K562 (cell line): ENCODE measurements around the gene LGALS14.
"Not testable (repeated sequence)": the region's sequence is repeated elsewhere in the genome, so short reads cannot be mapped to it uniquely, and the experiment has no call there.

Experiments used
- CREB1 ChIP-seq, 2 experiments: sonication (generic) in 1 of 2; formaldehyde crosslinking in 1 of 2; IDR thresholded peaks; 2 replicates each; pipeline versions ENCODE4 v1.6.1 to v1.8.0; 2012 to 2022; ENCODE audit warnings: inconsistent platforms in 1 of 2, mild to moderate bottlenecking in 1 of 2, missing genetic modification reagents in 1 of 2, moderate library complexity in 1 of 2
- KLF16 ChIP-seq: IDR thresholded peaks from 2 replicates; pipeline ENCODE4 v1.6.1; 2016; ENCODE audit warnings: antibody characterized with exemption
- RBFOX2 ChIP-seq: fragments of 200-400 bp; formaldehyde crosslinking; IDR thresholded peaks from 2 replicates; pipeline ENCODE4 v1.6.1; 2017; ENCODE audit warnings: low read depth, mild to moderate bottlenecking, low read length, moderate library complexity
- YY1 ChIP-seq, 3 experiments: IDR thresholded peaks; 2 replicates each; pipeline ENCODE4 v1.6.1; 2011; ENCODE audit warnings: low read length in 2 of 3, mild to moderate bottlenecking in 2 of 3, moderate library complexity in 2 of 3, borderline replicate concordance in 1 of 3, control low read depth in 1 of 3, low read depth in 1 of 3; ENCODE audit not compliant: insufficient read depth in 3 of 3, insufficient replicate concordance in 2 of 3, control insufficient read depth in 1 of 3, insufficient read length in 1 of 3; ENCODE audit errors: extremely low read depth in 1 of 3
- ZNF174 ChIP-seq: fragments of 250-450 bp; sonication (Bioruptor Pico); IDR thresholded peaks from 2 replicates; pipeline ENCODE4 v1.4.0; 2020; ENCODE audit warnings: mild to moderate bottlenecking
- ZNF175 ChIP-seq: fragments of 200-800 bp; sonication (Bioruptor generic); IDR thresholded peaks from 2 replicates; pipeline ENCODE4 v1.6.1; 2016; ENCODE audit warnings: low read depth, mild to moderate bottlenecking, missing genetic modification characterization, missing compliant biosample characterization
- TF ChIP-seq, protein P1 (sequence below): fragments of 200-400 bp; formaldehyde crosslinking; IDR thresholded peaks from 2 replicates; pipeline ENCODE4 v1.6.1; 2017; ENCODE audit warnings: mild to moderate bottlenecking, low read depth, low read length, moderate library complexity
- TF ChIP-seq, protein P2 (sequence below), 3 experiments: IDR thresholded peaks in 2 of 3; conservative IDR thresholded peaks in 1 of 3; 2 replicates each; pipeline ENCODE4 v1.5.1; 2011 to 2012; ENCODE audit warnings: low read length in 3 of 3, mild to moderate bottlenecking in 3 of 3, control low read depth in 2 of 3, improper control_type of control experiment in 1 of 3, inconsistent platforms in 1 of 3, low read depth in 1 of 3, mixed read lengths in 1 of 3, moderate library complexity in 1 of 3; ENCODE audit not compliant: insufficient read depth in 2 of 3
- TF ChIP-seq, protein P3 (sequence below): fragments of 450-650 bp; IDR thresholded peaks from 2 replicates; pipeline ENCODE4 v1.6.1; 2016; ENCODE audit warnings: low read depth
- TF ChIP-seq, protein P4 (sequence below): sonication (generic); formaldehyde crosslinking; IDR thresholded peaks from 2 replicates; pipeline ENCODE4 v1.9.0; 2022; ENCODE audit warnings: mild to moderate bottlenecking, missing genetic modification reagents
- TF ChIP-seq, protein P5 (sequence below): fragments of 450-650 bp; IDR thresholded peaks from 2 replicates; pipeline ENCODE4 v1.6.1; 2018; ENCODE audit not compliant: partially characterized antibody

DNA sequence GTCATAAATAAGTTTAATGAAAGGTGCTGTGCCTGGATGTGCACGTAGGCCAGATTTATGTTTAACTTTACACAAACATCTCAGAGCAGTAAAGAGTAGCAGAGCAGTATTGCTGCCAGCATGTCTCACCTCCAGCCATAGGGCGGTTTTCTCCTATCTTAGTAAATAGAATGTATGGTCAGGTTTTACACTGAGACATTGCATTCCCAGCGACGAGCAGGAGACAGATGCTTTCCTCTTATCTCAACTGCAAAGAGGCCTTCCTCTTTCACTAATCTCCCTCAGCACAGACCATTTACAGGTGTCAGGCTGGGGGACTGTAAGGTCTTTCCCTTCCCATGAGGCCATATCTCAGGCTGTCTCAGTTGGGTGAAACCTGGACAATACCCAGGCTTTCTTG, 15.6 kb upstream of the LGALS14 start:
- TF ChIP-seq, protein P1, sequence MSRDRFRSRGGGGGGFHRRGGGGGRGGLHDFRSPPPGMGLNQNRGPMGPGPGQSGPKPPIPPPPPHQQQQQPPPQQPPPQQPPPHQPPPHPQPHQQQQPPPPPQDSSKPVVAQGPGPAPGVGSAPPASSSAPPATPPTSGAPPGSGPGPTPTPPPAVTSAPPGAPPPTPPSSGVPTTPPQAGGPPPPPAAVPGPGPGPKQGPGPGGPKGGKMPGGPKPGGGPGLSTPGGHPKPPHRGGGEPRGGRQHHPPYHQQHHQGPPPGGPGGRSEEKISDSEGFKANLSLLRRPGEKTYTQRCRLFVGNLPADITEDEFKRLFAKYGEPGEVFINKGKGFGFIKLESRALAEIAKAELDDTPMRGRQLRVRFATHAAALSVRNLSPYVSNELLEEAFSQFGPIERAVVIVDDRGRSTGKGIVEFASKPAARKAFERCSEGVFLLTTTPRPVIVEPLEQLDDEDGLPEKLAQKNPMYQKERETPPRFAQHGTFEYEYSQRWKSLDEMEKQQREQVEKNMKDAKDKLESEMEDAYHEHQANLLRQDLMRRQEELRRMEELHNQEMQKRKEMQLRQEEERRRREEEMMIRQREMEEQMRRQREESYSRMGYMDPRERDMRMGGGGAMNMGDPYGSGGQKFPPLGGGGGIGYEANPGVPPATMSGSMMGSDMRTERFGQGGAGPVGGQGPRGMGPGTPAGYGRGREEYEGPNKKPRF, result not testable (repeated sequence)
- TF ChIP-seq, protein P2, sequence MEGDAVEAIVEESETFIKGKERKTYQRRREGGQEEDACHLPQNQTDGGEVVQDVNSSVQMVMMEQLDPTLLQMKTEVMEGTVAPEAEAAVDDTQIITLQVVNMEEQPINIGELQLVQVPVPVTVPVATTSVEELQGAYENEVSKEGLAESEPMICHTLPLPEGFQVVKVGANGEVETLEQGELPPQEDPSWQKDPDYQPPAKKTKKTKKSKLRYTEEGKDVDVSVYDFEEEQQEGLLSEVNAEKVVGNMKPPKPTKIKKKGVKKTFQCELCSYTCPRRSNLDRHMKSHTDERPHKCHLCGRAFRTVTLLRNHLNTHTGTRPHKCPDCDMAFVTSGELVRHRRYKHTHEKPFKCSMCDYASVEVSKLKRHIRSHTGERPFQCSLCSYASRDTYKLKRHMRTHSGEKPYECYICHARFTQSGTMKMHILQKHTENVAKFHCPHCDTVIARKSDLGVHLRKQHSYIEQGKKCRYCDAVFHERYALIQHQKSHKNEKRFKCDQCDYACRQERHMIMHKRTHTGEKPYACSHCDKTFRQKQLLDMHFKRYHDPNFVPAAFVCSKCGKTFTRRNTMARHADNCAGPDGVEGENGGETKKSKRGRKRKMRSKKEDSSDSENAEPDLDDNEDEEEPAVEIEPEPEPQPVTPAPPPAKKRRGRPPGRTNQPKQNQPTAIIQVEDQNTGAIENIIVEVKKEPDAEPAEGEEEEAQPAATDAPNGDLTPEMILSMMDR (IDR thresholded peaks at IDR 0.05 in 2 of 3, conservative IDR thresholded peaks at IDR 0.05 in 1 of 3; ENCODE audit: insufficient read depth in 2 of 3, low read depth in 1 of 3, low read length in 3 of 3), result not testable (repeated sequence)
- not testable (repeated sequence) for TF ChIP-seq CREB1 (IDR thresholded peaks at IDR 0.05); CREB1 (CRISPR knock-in tag; IDR thresholded peaks at IDR 0.05); ZNF175 (CRISPR knock-in tag); RBFOX2; YY1 (IDR thresholded peaks at IDR 0.05; ENCODE audit: borderline replicate concordance in 1 of 3, control insufficient read depth in 1 of 3, extremely low read depth in 1 of 3, insufficient read depth in 3 of 3, insufficient read length in 1 of 3, insufficient replicate concordance in 2 of 3, low read depth in 1 of 3, low read length in 2 of 3); ZNF174; KLF16
- TF ChIP-seq, protein P3, sequence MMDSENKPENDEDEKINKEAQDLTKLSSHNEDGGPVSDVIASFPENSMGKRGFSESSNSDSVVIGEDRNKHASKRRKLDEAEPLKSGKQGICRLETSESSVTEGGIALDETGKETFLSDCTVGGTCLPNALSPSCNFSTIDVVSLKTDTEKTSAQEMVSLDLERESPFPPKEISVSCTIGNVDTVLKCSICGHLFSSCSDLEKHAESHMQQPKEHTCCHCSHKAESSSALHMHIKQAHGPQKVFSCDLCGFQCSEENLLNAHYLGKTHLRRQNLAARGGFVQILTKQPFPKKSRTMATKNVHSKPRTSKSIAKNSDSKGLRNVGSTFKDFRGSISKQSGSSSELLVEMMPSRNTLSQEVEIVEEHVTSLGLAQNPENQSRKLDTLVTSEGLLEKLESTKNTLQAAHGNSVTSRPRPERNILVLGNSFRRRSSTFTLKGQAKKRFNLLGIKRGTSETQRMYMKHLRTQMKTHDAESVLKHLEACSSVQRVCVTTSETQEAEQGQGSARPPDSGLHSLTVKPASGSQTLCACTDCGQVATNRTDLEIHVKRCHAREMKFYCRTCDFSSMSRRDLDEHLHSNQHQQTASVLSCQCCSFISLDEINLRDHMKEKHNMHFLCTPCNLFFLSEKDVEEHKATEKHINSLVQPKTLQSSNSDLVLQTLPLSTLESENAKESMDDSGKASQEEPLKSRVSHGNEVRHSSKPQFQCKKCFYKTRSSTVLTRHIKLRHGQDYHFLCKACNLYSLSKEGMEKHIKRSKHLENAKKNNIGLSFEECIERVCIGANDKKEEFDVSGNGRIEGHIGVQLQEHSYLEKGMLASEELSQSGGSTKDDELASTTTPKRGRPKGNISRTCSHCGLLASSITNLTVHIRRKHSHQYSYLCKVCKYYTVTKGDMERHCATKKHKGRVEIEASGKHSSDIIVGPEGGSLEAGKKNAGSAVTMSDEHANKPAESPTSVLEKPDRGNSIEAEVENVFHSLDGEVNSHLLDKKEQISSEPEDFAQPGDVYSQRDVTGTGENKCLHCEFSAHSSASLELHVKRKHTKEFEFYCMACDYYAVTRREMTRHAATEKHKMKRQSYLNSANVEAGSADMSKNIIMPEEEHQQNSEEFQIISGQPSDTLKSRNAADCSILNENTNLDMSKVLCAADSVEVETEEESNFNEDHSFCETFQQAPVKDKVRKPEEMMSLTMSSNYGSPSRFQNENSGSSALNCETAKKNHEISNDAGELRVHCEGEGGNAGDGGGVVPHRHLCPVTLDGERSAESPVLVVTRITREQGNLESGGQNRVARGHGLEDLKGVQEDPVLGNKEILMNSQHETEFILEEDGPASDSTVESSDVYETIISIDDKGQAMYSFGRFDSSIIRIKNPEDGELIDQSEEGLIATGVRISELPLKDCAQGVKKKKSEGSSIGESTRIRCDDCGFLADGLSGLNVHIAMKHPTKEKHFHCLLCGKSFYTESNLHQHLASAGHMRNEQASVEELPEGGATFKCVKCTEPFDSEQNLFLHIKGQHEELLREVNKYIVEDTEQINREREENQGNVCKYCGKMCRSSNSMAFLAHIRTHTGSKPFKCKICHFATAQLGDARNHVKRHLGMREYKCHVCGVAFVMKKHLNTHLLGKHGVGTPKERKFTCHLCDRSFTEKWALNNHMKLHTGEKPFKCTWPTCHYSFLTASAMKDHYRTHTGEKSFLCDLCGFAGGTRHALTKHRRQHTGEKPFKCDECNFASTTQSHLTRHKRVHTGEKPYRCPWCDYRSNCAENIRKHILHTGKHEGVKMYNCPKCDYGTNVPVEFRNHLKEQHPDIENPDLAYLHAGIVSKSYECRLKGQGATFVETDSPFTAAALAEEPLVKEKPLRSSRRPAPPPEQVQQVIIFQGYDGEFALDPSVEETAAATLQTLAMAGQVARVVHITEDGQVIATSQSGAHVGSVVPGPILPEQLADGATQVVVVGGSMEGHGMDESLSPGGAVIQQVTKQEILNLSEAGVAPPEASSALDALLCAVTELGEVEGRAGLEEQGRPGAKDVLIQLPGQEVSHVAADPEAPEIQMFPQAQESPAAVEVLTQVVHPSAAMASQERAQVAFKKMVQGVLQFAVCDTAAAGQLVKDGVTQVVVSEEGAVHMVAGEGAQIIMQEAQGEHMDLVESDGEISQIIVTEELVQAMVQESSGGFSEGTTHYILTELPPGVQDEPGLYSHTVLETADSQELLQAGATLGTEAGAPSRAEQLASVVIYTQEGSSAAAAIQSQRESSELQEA, result not testable (repeated sequence)
- TF ChIP-seq, protein P4, sequence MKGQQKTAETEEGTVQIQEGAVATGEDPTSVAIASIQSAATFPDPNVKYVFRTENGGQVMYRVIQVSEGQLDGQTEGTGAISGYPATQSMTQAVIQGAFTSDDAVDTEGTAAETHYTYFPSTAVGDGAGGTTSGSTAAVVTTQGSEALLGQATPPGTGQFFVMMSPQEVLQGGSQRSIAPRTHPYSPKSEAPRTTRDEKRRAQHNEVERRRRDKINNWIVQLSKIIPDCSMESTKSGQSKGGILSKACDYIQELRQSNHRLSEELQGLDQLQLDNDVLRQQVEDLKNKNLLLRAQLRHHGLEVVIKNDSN (CRISPR knock-in tag), result not testable (repeated sequence)
- TF ChIP-seq, protein P5, sequence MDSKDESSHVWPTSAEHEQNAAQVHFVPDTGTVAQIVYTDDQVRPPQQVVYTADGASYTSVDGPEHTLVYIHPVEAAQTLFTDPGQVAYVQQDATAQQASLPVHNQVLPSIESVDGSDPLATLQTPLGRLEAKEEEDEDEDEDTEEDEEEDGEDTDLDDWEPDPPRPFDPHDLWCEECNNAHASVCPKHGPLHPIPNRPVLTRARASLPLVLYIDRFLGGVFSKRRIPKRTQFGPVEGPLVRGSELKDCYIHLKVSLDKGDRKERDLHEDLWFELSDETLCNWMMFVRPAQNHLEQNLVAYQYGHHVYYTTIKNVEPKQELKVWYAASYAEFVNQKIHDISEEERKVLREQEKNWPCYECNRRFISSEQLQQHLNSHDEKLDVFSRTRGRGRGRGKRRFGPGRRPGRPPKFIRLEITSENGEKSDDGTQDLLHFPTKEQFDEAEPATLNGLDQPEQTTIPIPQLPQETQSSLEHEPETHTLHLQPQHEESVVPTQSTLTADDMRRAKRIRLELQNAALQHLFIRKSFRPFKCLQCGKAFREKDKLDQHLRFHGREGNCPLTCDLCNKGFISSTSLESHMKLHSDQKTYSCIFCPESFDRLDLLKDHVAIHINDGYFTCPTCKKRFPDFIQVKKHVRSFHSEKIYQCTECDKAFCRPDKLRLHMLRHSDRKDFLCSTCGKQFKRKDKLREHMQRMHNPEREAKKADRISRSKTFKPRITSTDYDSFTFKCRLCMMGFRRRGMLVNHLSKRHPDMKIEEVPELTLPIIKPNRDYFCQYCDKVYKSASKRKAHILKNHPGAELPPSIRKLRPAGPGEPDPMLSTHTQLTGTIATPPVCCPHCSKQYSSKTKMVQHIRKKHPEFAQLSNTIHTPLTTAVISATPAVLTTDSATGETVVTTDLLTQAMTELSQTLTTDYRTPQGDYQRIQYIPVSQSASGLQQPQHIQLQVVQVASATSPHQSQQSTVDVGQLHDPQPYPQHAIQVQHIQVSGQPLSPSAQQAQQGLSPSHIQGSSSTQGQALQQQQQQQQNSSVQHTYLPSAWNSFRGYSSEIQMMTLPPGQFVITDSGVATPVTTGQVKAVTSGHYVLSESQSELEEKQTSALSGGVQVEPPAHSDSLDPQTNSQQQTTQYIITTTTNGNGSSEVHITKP, result not testable (repeated sequence)
